H1 (cell line): ENCODE data around the gene GPX6. TPM values are rescaled to one million over a fixed set of nuclear protein-coding genes. Genes with fewer than 3 reads are reported as not detected.
"Not testable (repeated sequence)": the region's sequence is repeated elsewhere in the genome, so short reads cannot be mapped to it uniquely, and the experiment has no call there.

ENCODE experiments used
- CTCF ChIA-PET: fragments of 300-600 bp; sonication (Branson Sonifier 250); formaldehyde crosslinking; loops from one replicate; lab custom pipeline; 2021; ENCODE audit not compliant: partially characterized antibody; lab: Charles Lee
- POLR2A ChIA-PET: fragments of 300-600 bp; sonication (Branson Sonifier 250); formaldehyde crosslinking; loops from one replicate; lab custom pipeline; 2021; ENCODE audit warnings: inconsistent platforms; ENCODE audit not compliant: partially characterized antibody; lab: Charles Lee
- DNase-seq, 2 experiments: peaks; one replicate each; pipeline versions ENCODE4 v3.0.0 to v3.0.0-alpha.2; 2010 to 2022; ENCODE audit warnings: low spot score in 2 of 2, low read depth in 1 of 2, mixed read lengths in 1 of 2
- FAIRE-seq: peaks from 2 replicates; lab custom pipeline; 2011; peaks lifted over from hg19 to GRCh38; lab: Jason Lieb, UNC
- H2AFZ ChIP-seq: 2 replicates; pipeline ENCODE4 v1.8.1; 2012; ENCODE audit warnings: low read length, inconsistent platforms
- H2AK5ac ChIP-seq: 2 replicates; pipeline ENCODE4 v1.6.1; 2013; ENCODE audit warnings: low read depth, low read length
- H2BK120ac ChIP-seq: replicated peaks from 2 replicates; pipeline ENCODE3; 2013; ENCODE audit warnings: low read depth, low read length, inconsistent platforms
- H2BK12ac ChIP-seq: 2 replicates; pipeline ENCODE4 v1.6.1; 2013; ENCODE audit warnings: low read depth, low read length
- H2BK15ac ChIP-seq: 2 replicates; pipeline ENCODE4 v1.6.1; 2013; ENCODE audit warnings: low read length
- H2BK20ac ChIP-seq: 2 replicates; pipeline ENCODE4 v1.6.1; 2013; ENCODE audit warnings: low read length
- H2BK5ac ChIP-seq: 2 replicates; pipeline ENCODE4 v1.6.1; 2013; ENCODE audit warnings: low read depth, low read length
- H3K14ac ChIP-seq: 2 replicates; pipeline ENCODE4 v1.6.1; 2013; ENCODE audit warnings: inconsistent platforms; ENCODE audit not compliant: insufficient read length
- H3K18ac ChIP-seq: 2 replicates; pipeline ENCODE4 v1.6.1; 2013; ENCODE audit warnings: low read length; ENCODE audit errors: extremely low read depth
- H3K23ac ChIP-seq: 2 replicates; pipeline ENCODE4 v1.6.1; 2013; ENCODE audit warnings: inconsistent platforms; ENCODE audit not compliant: insufficient read length
- H3K23me2 ChIP-seq: 2 replicates; pipeline ENCODE4 v1.6.1; 2013; ENCODE audit warnings: low read depth, low read length
- H3K27ac ChIP-seq: 2 replicates; pipeline ENCODE4 v1.6.1; 2011; ENCODE audit warnings: low read depth, low read length, inconsistent platforms
- H3K27me3 ChIP-seq, 4 experiments: replicated peaks in 1 of 4; 1 replicate in 1 of 4; 2 replicates in 3 of 4; pipeline versions ENCODE4 v1.6.1 to v1.8.1; 2011 to 2013; ENCODE audit warnings: low read length in 3 of 4, mild to moderate bottlenecking in 3 of 4, inconsistent platforms in 2 of 4, mixed read lengths in 2 of 4, moderate library complexity in 1 of 4; ENCODE audit not compliant: control insufficient read depth in 3 of 4, insufficient read depth in 3 of 4; ENCODE audit errors: extremely low read depth in 1 of 4
- H3K36me3 ChIP-seq, 4 experiments: 2 replicates each; pipeline versions ENCODE4 v1.6.1 to v1.8.1; 2011 to 2013; ENCODE audit warnings: mild to moderate bottlenecking in 4 of 4, low read length in 3 of 4, moderate library complexity in 2 of 4, control low read depth in 1 of 4, inconsistent platforms in 1 of 4; ENCODE audit not compliant: insufficient read depth in 4 of 4, control insufficient read depth in 2 of 4
- H3K4ac ChIP-seq: replicated peaks from 2 replicates; pipeline ENCODE3; 2013; ENCODE audit warnings: low read length, low read depth, mixed read lengths, inconsistent platforms; ENCODE audit not compliant: insufficient read length
- H3K4me1 ChIP-seq, 4 experiments: replicated peaks in 1 of 4; 1 replicate in 1 of 4; 2 replicates in 3 of 4; pipeline versions ENCODE4 v1.6.1 to v1.8.1; 2011 to 2013; ENCODE audit warnings: low read length in 3 of 4, inconsistent platforms in 2 of 4, mixed read lengths in 1 of 4; ENCODE audit not compliant: insufficient read depth in 4 of 4, control insufficient read depth in 3 of 4
- H3K4me2 ChIP-seq, 2 experiments: 2 replicates each; pipeline versions ENCODE4 v1.6.1 to v1.8.1; 2011 to 2013; ENCODE audit warnings: low read depth in 2 of 2, low read length in 2 of 2, control low read depth in 1 of 2, inconsistent platforms in 1 of 2, mild to moderate bottlenecking in 1 of 2; ENCODE audit not compliant: insufficient read depth in 1 of 2
- H3K4me3 ChIP-seq, 4 experiments: fragments of 200-600, 300-600 bp in 1 of 4; sonication (generic), shearing (Covaris generic), sonication (Bioruptor Twin) in 1 of 4; 2 replicates each; pipeline versions ENCODE4 v1.5.1 to v1.8.1; 2011 to 2016; ENCODE audit warnings: low read length in 4 of 4, low read depth in 3 of 4, control low read depth in 2 of 4, inconsistent platforms in 2 of 4, mild to moderate bottlenecking in 2 of 4, mixed read lengths in 1 of 4, moderate library complexity in 1 of 4; ENCODE audit not compliant: insufficient read depth in 2 of 4; ENCODE audit errors: extremely low read depth in 1 of 4
- H3K56ac ChIP-seq: replicated peaks from 2 replicates; pipeline ENCODE3; 2013; ENCODE audit warnings: low read depth, mild to moderate bottlenecking, mixed read lengths, low read length, inconsistent platforms; ENCODE audit not compliant: insufficient read length
- H3K79me1 ChIP-seq: 2 replicates; pipeline ENCODE4 v1.6.1; 2013; ENCODE audit warnings: low read depth, low read length, control low read depth
- H3K79me2 ChIP-seq, 2 experiments: 2 replicates each; pipeline versions ENCODE4 v1.6.1 to v1.8.1; 2012 to 2013; ENCODE audit warnings: low read length in 2 of 2, mild to moderate bottlenecking in 2 of 2, inconsistent platforms in 1 of 2; ENCODE audit not compliant: insufficient read depth in 2 of 2, control insufficient read depth in 1 of 2
- H3K9ac ChIP-seq, 4 experiments: replicated peaks in 1 of 4; 1 replicate in 1 of 4; 2 replicates in 3 of 4; pipeline versions ENCODE4 v1.6.1 to v1.8.1; 2011 to 2013; ENCODE audit warnings: low read depth in 3 of 4, low read length in 3 of 4, control low read depth in 2 of 4, mild to moderate bottlenecking in 2 of 4, moderate library complexity in 2 of 4, inconsistent platforms in 1 of 4; ENCODE audit errors: extremely low read depth in 1 of 4
- H3K9me3 ChIP-seq, 2 experiments: 2 replicates each; pipeline versions ENCODE4 v1.6.1 to v1.8.1; 2012 to 2013; ENCODE audit warnings: mild to moderate bottlenecking in 2 of 2, moderate library complexity in 2 of 2, control low read depth in 1 of 2, inconsistent platforms in 1 of 2, low read depth in 1 of 2, low read length in 1 of 2, mixed read lengths in 1 of 2; ENCODE audit not compliant: insufficient read depth in 2 of 2
- H4K20me1 ChIP-seq, 2 experiments: replicated peaks in 1 of 2; 2 replicates each; pipeline versions ENCODE3 to v1.8.1; 2011 to 2013; ENCODE audit warnings: inconsistent platforms in 2 of 2, low read length in 2 of 2, mild to moderate bottlenecking in 1 of 2; ENCODE audit not compliant: insufficient read depth in 2 of 2, control insufficient read depth in 1 of 2
- H4K5ac ChIP-seq: 2 replicates; pipeline ENCODE4 v1.6.1; 2013; ENCODE audit warnings: low read length, low read depth, mixed read lengths, inconsistent platforms; ENCODE audit not compliant: insufficient read length
- H4K8ac ChIP-seq: 2 replicates; pipeline ENCODE4 v1.8.0; 2013; ENCODE audit warnings: mild to moderate bottlenecking, moderate library complexity, low read length, inconsistent platforms; ENCODE audit not compliant: insufficient read depth; ENCODE audit errors: extremely low read depth
- H4K91ac ChIP-seq: replicated peaks from 2 replicates; pipeline ENCODE3; 2013; ENCODE audit warnings: low read length, mixed read lengths, inconsistent platforms; ENCODE audit not compliant: insufficient read length
- WGBS, 2 experiments: shearing (Covaris generic) in 1 of 2; methylation state at CpG; one replicate each; pipeline versions ENCODE4 v1.1.6 to v1.1.7; 2013 to 2015; ENCODE audit warnings: low lambda C conversion rate in 2 of 2, mixed read lengths in 2 of 2, inconsistent platforms in 1 of 2, low coverage in 1 of 2, missing lambda C conversion rate in 1 of 2; ENCODE audit not compliant: insufficient replicate concordance in 2 of 2, insufficient coverage in 1 of 2, insufficient read length in 1 of 2; ENCODE audit errors: extremely low coverage in 1 of 2, missing lambda C conversion rate in 1 of 2; 5-methylcytosine and 5-hydroxymethylcytosine counted together
- polyA plus RNA-seq, 7 experiments: library from polyadenylated mRNA; depleted of rRNA in 3 of 7; stranded (reverse) in 5 of 7; unstranded in 2 of 7; fragments of >200 nt in 5 of 7; fragments of 200-250 nt in 2 of 7; gene quantifications; 1 replicate in 5 of 7; 2 replicates in 1 of 7; 4 replicates in 1 of 7; pipeline versions ENCODE4 v1.2.1 to v1.2.3, GENCODE V29; 2011 to 2013; ENCODE audit warnings: missing spikeins in 2 of 7, mixed read lengths in 2 of 7
- total RNA-seq: library from RNA; stranded (reverse); fragmentation: NEBNext Ultra II Directional; extraction: Animal tissue kit (Norgen Biotek cat#: 25700); gene quantifications from 2 replicates; pipeline ENCODE4 v1.2.1, GENCODE V29; 2021

The GPX6 gene
- total and polyA plus RNA-seq, 2 of the 8 experiments (the other 6 are each of a cell fraction or from before 2014, with no cell fraction given): not detected

DNA sequence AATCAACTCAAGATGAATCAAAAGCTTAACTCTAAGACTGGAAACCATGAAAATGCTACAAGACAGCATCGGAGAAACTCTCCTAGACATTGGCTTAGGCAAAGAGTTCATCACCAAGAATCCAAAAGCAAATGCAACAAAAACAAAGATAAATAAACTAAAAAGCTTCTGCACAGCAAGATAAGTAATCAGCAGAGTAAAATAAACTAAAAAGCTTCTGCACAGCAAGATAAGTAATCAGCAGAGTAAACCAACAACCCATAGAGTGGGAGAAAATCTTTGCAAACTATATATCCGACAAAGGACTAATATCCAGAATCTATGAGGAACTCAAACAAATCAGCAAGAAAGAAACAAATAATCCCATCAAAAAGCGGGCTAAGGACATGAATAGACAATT is 31.4 kb upstream of the GPX6 start:
- H2AFZ ChIP-seq, H3K18ac ChIP-seq, POLR2A ChIA-PET, H3K79me1 ChIP-seq, H3K79me2 ChIP-seq, H2BK15ac ChIP-seq, CTCF ChIA-PET, H3K9me3 ChIP-seq, H3K4me1 ChIP-seq, H3K56ac ChIP-seq, H3K36me3 ChIP-seq, H2BK12ac ChIP-seq, H2AK5ac ChIP-seq, H3K23me2 ChIP-seq, H3K4ac ChIP-seq, H3K4me2 ChIP-seq, H3K14ac ChIP-seq, H3K23ac ChIP-seq, FAIRE-seq, H2BK5ac ChIP-seq, H4K20me1 ChIP-seq, H4K8ac ChIP-seq, H3K4me3 ChIP-seq, H2BK20ac ChIP-seq, H3K27ac ChIP-seq, H2BK120ac ChIP-seq, H3K9ac ChIP-seq, H3K27me3 ChIP-seq, H4K5ac ChIP-seq, H4K91ac ChIP-seq, DNase-seq: not testable (repeated sequence)
- 86% methylated on average over 3 of the region's 3 CpGs; no CpG with 5 or more reads in 1 of the 2 experiments for WGBS, 2 experiments
